Renal pelvis (tissue), 4 donors: ENCODE measurements around the gene XPNPEP1. TPM values are rescaled to one million over a fixed set of nuclear protein-coding genes. Genes with fewer than 3 reads are reported as not detected.
"Not testable (repeated sequence)": the region's sequence is repeated elsewhere in the genome, so short reads cannot be mapped to it uniquely, and the experiment has no call there.

ENCODE experiments used
- DNase-seq: peaks from one replicate; pipeline ENCODE4 v3.0.0-alpha.2; 2013
- polyA plus RNA-seq, 3 donors: library from polyadenylated mRNA; unstranded; fragments of 120-200 nt; gene quantifications; one replicate each; pipeline ENCODE4 v1.2.1, GENCODE V29; 2013; ENCODE audit not compliant: insufficient read length in 3 of 3

Gene XPNPEP1
- polyA plus RNA-seq, 3 donors: 83.5 to 90.2 (median 87.5) TPM

DNA sequence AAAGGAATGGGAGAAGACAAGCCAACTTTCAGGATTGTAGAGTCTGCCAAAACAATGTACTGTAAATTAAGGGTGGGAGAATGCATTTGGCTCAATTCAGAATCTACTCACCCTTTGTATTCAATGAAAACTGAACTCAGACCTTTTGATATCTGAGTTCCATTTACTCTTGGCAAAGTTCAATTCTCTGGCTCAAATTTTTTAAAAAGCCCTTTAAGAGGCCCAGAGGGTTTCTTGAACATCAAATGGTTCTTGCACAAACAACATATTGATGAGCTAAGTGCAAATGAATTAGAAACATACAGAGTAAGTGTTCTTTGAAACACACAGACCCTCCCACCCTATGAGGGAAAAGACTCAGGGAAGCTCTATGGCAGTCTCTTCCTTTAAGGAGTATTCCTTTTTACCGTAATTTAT lies 5.2 kb upstream of the XPNPEP1 start:
- no peak for DNase-seq

DNA sequence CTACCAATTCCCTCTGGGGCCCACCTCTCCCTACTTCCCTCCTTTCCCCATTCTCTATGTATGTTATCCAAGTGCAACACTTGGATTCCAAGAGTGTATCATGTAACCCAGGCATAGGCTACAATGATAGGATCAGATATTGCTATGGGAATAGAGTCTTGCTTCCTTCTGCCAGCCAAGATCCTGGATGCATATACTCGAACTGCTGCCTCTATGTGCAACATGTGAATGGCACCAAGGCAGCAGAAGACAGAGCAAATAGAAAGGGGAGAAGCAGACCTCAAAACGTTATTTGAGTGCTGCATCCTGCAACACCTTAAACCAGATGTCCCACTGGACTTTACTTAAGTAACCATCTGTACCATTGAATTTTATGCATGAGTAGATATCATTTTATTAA lies 3.5 kb upstream of the XPNPEP1 start:
- no peak for DNase-seq

DNA sequence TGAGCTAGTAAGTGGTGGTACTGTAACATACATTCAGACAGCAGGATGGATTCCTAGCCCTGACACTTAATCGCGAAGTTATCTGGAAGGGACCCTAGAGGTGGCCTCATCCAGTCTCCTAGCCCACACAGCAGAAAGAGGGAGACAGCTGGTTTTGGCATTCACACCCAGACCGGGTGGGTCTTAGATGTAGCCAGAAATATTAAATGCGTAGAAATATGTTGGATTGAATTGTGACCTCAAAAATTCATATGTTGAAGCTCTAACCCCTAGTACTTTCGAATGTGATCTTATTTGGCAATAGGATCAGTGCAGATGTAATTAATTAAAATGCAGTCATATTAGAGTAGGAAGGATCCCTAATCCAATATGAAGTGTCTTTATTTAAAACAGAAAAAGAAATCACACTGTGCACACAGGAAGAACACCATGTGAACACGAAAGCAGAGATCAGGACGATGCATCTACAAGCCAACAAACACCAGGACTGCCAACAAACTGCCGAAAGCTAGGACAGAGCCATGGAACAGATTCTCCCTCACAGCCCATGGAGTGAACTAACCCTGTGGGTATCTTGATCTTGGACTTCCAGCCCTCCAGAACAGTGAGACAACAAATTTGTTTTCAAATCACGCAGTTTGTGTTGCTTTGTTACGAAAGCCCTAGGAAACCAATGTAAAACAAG lies 2.9 kb upstream of the XPNPEP1 start:
- no peak for DNase-seq

DNA sequence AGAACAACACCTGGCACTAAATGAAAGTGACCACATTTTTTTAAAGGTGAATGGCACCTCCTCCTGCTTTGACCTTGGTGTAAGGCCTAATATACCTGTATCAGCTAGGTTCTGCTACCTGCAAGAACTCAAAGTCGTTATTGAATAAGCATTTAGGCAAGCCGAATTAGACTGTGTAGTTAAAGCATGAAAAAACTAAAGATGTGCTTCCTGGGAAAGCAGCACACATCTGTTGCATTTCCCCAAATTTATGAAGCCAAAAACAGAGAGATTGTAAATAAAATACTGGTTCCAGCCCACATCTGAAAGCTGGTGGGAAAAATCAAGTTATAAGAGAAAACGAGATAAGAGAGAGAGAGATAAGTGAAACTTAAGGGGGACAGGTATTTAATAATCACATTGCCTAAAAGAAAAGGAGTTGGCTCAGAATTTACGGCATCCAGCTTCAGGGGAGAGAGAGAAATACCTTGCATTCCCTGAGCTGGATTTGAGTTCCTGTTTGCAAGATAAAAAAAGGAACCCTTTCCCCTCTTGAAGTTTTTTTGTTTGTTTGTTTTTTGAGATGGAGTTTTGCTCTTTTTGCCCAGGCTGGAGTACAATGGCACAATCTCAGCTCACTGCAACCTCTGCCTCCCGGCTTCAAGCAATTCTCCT lies 1.8 kb upstream of the XPNPEP1 start:
- DNase-seq: no peak

DNA sequence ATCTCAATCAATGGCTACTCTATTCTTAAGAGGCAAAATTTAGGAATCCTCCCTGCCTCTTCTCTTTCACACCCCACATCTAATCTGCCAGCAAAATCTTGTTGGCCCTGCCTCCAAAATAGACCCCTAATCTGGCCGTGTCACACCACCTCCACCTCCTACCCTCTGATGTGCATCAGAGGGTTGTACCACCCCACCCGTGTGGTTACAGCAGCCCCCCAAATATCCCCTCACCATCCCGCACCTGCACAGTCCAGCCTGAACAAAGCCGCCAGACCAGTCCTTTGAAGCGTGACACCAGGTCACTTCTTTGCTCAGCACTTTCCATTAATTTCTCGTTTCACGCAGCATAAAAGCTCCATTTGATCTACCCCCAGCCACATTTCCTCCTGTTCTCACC lies 776 bp upstream of the XPNPEP1 start:
- no peak for DNase-seq

DNA sequence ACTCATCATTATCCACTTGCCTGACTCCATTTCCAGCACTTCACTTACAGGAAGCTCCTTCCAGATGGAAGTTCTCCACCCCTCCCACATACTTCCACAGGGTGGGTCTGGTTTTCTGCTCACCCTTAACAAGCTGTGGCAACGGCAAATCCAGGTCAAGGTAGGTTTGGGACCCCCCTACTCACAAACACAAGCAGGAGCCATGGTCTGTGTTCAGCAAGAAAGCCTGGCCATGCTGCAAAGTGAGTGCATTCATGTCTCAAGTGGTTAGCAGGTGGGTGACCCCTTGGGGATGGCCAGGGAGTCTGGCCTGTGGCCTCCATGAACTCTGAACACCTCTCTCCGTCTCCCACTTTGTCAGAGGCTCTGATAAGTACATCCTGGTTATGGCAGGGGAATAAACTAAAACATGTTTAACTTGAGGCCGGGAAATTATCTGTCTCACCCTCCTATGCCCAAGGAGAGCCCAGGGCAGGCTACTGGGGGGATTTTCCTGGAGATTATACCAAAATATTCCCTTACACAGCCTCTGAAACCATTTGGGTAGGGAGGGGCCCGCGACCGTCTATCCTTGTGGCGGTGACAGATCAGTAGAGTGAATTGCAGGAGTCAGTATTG lies 844 bp downstream of the XPNPEP1 start:
- no peak for DNase-seq

DNA sequence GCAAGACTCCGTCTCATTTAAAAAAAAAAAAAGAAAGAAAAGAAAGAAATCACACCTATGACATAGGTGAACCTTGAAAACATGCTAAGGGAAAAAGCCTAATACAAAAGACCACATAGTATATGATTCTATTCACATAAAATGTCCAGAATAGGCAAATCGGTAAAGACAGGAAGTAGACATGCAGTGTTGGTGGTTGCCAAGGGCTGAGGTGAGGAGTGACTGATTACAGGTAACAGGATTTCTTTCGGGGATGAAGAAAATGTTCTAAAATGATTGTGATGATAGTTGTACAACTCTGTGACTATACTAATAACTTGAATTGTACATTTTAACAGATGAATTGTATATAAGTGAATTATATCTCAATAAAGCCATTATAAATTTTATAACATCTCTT lies 3.3 kb downstream of the XPNPEP1 start:
- DNase-seq: no peak

DNA sequence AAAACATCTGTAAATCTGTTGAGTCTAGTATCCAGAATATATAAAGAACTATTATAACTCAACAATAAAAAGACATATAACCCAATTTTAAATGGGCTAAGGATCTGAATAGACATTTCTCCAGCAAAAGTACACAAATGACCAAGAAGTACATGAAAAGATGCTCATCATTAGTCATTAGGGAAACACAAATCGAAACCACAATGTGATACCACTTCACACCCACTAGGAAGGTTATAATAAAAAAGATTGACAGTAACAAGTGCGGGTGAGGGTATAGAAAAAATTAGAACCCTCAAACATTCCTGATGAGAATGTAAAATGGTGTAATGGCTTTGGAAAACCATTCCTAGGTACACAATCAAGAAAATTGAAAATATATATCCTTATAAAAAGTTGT lies 4.1 kb downstream of the XPNPEP1 start:
- DNase-seq: no peak

DNA sequence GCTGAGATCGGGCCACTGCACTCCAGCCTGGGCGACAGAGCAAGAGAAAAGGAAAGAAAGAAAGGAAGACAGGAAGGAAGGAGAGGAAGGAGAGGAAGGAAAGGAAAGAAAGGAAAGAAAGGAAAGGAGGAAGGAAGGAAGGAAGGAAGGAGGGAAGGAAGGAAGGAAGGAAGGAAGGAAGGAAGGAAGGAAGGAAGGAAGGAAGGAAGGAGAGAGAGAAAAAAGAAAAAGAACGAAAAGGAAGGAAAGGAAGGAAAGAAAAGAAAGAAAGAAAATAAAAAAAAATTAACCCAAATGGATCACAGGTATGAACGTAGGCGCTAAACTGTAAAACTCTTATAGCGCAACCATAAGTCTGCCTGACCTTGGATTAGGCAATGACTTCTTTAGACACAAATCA lies 4.6 kb downstream of the XPNPEP1 start:
- not testable (repeated sequence) for DNase-seq

DNA sequence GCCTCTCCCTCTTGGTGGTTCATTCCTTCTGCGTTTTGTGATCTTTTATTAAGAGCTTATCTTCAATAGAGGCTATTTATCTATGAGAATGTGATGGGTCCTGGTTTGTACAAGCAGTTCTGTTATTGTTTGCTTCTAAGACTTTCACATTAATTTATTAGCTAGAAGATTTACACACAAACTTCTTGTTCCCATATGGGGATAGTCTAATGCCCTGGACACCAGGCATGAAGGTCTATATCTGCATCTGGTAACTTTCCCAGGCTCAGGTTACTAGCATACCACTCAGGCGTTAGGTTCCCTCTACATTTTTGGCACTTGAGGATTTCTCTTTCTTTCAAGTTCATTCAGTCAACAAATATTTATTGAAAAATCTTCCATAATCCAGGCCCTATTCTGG lies 7.7 kb downstream of the XPNPEP1 start:
- no peak for DNase-seq

DNA sequence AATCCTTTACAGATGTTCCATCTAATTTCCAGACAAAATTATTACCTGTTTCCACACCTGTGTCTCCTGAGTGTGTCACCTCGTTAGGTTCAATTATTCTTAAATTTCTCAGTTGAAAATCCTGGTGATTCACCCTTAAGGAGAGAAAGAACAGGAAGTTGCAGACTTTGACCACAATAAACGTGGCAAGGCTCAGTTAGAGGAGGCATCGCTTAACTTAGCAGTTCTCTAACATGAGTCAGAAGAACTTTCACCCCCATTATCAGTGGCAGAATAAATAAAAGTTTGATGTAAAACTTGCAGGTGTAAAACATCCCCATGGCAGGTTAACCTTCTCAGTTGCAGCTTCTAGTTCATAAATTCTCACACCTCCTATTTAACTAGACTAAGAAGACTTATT lies 8.3 kb downstream of the XPNPEP1 start:
- no peak for DNase-seq

DNA sequence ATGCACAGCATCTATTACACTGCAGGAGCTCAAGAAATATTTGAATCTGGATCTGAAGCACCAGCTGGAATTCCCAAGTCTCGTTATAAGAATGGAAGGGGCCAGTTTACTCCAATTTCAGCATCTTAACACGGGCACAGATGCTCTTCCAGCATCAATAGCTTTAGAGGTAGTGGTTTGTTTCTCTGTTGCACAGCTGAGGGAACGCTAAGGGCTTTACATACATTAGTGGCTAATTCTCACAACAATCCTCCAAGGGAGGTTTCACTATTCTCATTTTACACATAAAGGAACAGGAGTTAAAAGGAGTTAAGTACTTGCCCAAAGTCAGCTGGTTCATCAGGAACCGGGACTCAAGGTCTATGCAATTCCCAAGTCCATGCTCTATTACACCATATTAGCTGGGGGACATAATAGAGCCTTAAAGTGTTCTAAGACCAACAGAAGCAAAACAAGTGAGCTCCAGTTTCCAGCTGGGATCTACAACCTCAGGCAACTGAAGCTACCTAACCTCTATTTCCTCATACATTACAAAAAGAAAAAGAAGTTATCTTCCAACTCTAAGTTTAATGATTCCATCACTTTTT lies 9.9 kb downstream of the XPNPEP1 start:
- no peak for DNase-seq

DNA sequence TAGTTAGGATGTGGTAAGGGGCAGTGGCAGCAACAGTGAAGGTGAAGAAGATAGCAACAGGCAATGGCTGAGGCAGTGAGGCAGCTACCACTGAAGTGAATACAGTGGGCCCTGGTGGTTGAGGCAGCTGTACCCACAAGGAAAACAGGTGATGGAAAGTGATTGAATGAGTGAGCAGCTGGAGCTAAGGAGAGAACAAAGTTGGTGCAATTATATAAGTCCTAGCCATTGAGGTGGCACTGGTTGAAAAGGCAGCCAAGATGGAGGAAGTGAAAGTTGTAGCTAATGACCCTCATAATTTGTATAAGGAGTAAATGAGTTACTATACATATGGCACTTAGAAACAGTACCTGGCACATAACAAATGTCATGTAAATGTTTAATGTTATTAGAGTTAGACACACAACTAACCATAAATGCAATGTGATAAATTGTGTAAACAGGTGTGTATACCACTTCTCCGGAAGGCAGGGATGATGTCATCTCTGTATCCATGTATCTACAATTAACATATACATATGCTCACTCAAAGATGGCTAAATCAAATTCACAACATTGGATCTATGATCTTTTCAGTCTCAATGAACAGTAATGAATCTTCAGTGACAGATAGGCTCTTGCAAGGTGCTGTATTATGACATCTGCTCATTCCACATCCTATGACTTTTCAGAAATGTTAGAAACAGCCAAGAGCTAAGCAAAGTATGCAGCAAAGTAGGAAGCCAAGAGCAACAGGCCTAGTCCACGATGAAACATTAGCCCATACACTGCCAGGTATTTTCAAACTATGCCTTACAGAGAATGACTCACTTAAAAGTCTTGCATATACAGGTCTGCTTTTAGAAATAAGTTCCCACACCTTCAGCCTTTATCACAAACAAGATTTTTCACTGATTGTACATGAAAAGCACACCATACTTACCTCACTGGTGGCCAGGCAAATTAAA lies 10.7 kb downstream of the XPNPEP1 start:
- DNase-seq: no peak

DNA sequence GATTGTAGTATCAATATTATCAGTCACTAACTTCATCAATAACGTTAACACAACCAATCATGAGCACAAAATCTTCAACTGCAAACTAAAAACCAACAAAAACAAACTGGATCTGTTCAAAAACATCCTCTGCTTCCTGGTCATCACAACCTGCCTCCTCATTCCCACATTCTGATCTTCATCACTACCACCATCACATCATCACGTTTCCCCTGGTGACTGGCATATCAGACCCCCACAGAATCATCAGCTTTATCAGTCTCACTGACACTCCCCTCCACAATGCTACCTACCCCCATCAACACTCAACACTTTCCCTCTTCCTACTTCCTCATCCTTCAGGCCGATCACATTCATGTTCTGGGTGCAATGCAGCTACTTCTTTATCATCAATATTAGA lies 11.4 kb downstream of the XPNPEP1 start:
- DNase-seq: no peak

DNA sequence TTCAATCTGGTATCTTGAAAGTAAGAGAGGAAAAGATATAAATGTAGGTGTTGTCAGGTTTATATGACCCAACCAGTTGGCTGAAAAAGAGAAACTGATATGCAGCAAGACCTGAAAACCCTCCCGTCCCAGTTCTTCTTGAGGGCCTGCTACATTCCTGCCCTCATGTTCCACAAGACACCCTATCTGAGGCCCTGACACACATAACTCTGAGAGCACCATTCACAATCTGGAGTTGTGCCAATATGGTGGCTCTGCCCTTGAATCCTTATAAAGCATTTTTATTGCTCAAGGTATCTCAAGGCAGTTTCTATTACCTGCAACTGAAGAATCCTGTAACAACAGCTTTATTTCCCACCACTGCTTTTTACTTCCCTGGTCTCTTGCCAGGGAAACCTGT lies 17.0 kb downstream of the XPNPEP1 start:
- DNase-seq: no peak

DNA sequence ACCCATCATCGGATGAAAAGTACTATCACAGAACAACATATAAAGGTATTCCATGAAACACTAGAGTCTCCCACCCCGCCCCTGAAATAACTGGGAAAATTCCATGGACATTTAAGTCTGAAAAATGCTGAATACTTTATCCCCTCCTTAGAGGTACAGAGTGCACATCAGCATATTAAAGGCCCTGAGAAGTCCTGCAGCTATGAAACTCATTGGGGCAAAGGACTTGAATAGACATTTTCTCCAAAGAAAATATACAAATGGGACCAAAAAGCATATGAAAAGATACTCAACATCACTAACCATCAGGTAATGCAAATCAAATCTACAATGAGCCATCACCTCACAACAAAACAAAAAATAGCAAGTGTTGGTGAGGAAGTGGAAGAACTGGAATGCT lies 18.9 kb downstream of the XPNPEP1 start:
- no peak for DNase-seq

DNA sequence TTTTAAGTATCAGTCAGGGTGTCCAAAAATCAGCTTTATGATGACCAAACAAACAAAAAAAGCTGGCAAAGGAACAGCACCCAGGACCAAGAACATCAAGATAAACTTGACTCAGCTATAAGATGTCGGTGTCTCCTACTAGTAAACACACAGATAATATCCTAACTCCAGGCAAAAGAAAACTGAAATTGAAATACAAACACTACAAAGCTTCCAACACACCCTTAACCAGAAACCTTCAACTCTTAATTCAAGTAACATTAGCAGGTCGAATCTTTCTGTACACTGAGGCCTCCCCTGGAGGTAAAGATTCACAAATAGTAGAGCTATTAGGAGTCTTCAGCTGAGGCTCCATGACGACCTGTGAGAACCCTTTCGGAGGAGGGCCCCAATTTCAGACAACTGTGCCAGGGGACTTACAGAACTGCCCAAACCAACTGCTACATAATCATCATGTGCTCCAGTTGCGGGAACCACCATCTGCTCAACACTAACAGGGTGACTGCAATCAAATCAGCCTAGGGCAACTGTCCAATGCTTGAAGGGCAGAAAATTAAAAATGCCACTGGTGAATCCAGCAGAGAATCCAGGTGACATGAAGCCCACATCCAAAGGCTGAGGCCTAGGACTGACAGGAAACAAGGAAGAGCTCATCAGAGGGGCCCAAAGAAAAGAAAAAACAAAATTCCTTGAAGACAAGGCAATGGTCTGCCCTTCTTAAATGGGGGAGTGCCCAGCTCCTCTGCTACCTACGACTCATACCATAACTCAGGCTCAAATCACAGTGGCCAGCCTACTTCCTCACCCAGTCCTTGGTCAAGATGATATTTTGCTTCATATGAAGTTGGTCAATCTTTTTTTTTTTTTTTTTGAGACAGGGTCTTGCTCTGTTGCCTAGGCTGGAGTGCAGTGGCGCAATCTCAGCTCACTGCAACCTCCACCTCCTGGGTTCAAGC lies 20.0 kb downstream of the XPNPEP1 start:
- no peak for DNase-seq

DNA sequence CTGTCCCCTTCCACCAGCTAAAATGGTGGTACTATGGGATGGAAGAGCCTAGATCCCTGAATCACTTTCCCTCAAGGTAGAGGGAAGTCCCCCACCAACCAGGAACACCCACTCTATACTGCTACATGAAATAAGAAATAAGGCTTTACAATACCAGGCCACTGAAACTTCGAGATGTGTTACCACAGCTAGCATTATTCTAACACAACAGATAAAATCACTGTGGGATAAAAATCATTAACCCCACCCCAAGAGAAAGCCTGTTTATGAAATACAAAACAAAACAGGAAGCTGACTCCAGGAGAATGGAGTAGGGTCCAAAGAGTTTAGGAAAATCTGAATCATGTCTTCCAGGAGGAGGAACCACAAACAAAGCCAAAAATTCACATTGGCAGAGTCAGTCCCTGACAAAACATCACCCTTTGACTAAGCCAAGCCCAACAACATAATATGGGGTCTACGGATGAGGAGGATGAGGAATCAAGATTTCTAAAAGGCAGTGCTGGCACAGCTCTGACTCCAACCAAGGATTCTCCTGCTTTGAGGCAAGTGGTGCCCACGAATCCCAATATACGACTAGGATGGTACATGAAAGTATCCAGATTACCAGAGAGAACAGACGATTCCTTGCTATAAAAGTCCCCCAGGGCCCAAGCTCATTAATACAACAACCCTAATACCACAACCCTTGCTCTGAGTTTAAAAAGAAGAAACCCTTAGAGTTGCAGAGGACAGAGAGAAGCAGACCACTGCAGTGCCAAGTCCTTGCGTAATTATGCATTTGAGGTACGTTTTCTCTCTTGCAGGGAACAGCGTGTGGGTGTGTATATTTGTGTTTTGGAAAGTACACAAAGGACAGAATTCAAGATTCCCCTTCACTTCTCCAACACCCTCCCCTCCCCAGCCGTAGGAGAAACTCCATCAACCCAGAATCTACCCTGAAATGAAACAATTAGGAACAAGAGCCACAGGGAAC lies 23.7 kb downstream of the XPNPEP1 start:
- DNase-seq: no peak

DNA sequence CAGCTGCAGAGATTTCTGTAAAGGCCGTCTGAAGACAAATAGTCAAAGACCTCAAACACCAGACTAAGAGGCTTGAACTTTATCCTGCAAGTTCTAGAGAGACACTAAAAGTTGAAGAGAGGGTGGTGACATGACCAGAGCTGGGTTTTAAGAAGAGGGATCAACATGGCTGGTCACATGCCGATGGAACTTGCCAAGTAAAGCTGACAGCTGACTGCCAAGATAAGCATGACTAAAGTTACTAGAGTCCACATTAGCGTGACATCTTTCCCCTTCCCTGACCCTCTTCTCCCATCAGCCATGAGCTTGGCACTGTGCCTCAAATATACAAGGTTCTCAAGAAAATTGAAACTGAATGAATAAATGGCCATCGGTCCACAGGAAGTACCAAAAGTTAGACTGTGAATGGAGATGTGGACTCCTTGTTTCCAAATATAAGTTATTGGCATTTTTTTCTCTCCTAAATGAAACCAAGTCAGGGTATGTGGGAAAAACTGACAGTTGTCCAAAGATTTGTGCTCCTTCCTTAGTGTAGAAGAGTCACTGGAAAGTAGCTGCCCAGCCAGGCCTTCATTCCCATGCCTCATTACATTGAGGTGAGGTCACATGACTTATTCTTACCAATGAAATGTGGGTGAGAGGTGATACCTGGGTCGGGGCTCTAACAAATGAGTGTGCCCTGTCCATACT lies 24.5 kb downstream of the XPNPEP1 start:
- DNase-seq: no peak
